ENCODE results near the gene SH3BP5.

DNA sequence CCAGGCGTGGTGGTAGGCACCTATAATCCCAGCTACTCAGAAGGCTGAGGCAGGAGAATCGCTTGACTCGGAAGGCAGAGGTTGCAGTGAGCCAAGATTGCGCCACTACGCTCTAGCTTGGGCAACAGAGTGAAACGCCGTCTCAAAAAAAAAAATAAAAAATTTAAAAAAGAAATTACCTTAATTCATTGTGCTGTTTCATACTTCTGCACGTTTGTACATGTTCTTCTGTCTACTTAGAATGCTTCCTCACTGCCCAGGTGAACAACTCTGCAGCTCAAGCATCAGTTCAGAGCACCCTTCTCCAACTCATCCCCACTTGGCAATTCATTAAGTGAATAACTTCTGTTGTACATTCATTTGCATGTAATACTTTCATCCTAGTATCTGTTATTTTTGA lies 112.3 kb downstream of the SH3BP5 start:
- TF ChIP-seq EZH2 (IDR thresholded peaks at IDR 0.05; ENCODE audit: insufficient read depth, poor library complexity, severe bottlenecking) (no peak), EZH2phosphoT487 (IDR thresholded peaks at IDR 0.05; ENCODE audit: insufficient read depth, low read depth) (no peak)
